HG03432 (cell line): ENCODE data around the gene ADIRF.
A peak's percentile ranks its signal among the peaks of the same experiment; 100 is the strongest.

Source experiments
- ATAC-seq: cut with Tn5 transposase; IDR thresholded peaks from one replicate; pipeline ENCODE4 v1.9.1; 2021; ENCODE audit warnings: mild to moderate bottlenecking, moderate library complexity; ENCODE audit not compliant: unreplicated experiment

Gene ADIRF

GRCh38 chr10:86960003-86960862, 8.0 kb upstream of the ADIRF start:
- peak; percentile 78 for ATAC-seq

DNA sequence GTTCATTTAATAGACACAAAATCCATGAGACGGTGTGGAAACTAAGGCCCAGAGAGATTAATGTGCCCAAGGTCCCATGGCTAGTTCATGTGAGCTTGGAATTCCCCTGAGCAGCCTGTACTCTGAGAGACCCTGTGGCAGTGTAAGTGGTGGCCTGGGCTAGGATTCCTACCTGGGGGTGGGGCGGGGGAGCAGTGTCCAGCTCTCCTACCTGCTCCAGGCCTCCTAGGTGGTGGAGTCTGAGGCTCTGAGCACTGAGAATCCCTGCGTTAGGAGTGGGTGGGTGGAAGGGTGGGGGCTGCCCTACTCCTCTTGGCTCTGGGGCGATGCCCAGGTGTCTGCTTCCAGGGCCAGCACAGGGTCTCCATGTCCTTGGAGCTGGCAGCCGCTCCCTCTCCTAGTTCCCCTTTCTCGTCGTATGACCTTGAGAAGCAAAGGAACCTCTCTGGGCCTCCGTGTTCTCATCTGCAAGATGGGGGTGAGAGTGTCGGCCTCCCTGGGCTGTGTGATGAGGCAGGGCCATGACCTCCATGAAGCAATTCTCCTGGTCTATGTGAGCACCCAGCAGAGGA, 7.3 kb upstream of the ADIRF start:
- no peak for ATAC-seq

DNA sequence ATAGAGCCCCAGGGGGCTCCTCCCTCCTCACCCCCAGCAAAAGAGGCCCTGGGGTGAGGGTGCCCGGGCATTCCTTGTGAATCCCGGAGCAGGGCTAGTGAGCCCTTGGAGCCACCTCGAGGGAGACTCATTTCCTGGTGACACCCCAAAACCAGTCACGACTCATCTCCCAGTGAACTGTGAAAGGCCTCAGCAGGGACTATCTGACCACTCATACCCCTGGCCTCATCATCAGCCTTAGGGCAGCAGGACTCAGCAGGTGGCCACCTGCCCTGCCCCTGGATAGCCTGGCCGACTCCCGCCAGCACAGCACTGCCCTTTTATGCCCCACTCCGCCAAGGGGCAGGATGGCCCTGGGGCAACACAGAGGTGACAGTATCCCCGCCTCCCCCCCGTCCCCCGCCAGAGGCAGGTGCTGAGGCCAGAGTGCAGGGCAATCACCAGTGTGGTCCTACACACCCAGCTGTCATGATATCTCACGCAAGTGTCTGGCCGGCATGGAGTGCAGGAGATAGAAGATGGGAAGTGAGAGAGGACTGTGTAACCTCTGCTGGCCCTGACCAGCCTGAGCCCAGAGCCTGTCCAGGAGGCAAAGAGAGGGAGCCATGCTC, 6.7 kb upstream of the ADIRF start:
- ATAC-seq, result no peak

DNA sequence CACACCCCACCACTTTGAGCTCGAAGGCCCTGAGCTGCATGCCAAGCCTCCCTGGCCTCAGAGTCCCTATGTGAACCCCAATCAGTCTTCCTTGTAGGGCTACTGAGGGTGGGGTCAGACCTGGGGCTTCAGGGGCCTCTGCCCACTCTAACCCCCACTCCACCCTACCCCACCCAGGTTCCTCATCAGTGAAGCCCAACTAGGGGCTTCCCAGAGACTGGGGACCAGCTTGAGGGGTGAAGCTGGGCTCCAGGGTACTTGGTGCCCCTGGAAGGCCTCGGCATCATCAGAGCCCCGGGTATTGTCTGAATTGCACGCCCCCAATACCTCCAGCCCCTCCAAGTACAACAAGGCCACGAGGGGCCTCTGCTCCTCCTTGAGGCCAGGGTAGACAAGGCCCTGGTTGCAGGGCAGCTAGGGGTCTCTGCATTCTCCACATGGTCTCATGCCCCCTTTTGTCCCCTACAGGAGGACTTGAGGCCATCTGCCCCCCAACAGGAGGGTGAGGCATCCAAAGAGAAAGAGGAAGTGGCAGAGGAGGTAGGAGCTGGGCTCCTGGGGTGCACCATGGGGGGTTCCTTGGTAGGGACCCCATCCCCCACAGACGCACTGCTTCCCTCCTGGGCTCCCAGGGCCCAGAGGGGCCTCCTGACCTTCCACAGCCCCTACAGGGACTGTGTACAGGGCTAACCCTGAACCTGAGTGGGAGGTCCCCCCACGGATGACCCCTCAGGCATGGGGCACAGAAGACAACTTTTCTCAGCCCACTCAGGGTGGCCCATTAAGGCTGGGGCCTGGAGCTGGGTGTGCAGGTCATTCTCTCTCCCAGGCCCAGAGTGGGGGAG, 5.9 kb upstream of the ADIRF start:
- ATAC-seq, result no peak

GRCh38 chr10:86962981-86963310, 5.3 kb upstream of the ADIRF start:
- ATAC-seq, result no peak

GRCh38 chr10:86963341-86963919, 4.9 kb upstream of the ADIRF start:
- ATAC-seq, result no peak

GRCh38 chr10:86964061-86964846, 4.0 kb upstream of the ADIRF start:
- no peak for ATAC-seq

GRCh38 chr10:86964847-86965190, 3.5 kb upstream of the ADIRF start:
- ATAC-seq, result no peak

DNA sequence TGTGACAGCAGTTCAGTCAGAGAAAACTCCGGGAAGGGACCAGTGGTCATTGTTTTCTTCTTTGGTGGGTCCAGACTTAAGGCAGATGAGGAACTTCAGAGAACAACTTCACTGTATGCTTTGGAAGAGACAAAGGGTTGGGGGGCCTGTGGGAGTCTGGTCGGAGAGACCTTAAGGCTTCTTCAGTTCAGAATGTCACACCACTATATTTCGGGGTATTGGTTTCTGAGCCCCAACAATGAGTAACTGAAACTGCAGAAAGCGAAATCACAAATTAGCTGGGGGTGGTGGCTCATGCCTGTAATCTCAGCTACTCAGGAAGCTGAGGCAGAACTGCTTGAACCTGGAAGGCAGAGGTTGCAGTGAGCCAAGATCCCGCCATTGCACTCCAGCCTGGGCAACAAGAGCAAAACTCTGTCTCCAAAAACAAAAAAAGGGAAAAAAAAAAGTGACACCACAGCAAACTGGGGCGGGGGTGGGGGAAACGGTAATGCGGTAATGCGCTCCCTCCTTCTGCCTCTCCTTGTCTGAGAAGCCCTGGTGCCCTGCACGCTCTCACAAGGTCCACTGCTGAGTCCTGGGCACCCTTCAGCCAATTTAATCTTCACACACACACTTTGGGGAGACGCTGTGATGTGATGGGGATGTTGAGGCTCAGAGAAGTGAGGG, 2.2 kb upstream of the ADIRF start:
- ATAC-seq, result no peak

- no peak for ATAC-seq
These were observed 771 bp upstream of the ADIRF start for GRCh38 chr10:86967481-86967941.

GRCh38 chr10:86968994-86969355, 693 bp downstream of the ADIRF start:
- no peak for ATAC-seq

- ATAC-seq, result no peak
These were observed 1.2 kb downstream of the ADIRF start for GRCh38 chr10:86969421-86970041.

DNA sequence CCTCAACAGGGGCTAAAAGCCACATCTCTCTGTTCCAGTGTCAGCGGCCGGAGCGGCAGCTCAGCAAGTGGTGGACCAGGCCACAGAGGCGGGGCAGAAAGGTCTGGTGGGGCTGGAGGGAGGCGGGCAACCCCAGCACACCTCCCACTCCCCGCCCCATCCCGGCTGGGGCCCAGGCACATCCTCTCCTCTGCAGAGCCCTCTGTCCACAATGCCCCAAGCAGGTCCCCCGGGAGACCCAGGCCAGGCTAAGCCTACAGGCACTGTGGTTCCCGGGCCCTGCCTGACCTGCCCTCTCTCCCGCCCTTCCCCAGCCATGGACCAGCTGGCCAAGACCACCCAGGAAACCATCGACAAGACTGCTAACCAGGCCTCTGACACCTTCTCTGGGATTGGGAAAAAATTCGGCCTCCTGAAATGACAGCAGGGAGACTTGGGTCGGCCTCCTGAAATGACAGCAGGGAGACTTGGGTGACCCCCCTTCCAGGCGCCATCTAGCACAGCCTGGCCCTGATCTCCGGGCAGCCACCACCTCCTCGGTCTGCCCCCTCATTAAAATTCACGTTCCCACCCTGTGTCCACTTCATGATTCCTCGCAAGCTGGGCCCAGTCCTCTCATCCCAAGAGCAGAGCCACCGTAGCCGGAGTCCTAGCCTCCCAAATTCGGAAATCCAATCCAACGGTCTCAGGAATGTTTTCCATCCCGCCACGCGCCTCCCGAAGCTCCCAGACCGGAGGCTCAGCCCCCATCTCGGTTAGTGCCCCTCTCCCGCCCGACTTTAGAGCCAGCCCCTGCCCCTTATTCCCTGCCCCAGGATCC, 2.1 kb downstream of the ADIRF start:
- no peak for ATAC-seq

- no peak for ATAC-seq
These were observed 2.6 kb downstream of the ADIRF start for GRCh38 chr10:86970982-86971231.

DNA sequence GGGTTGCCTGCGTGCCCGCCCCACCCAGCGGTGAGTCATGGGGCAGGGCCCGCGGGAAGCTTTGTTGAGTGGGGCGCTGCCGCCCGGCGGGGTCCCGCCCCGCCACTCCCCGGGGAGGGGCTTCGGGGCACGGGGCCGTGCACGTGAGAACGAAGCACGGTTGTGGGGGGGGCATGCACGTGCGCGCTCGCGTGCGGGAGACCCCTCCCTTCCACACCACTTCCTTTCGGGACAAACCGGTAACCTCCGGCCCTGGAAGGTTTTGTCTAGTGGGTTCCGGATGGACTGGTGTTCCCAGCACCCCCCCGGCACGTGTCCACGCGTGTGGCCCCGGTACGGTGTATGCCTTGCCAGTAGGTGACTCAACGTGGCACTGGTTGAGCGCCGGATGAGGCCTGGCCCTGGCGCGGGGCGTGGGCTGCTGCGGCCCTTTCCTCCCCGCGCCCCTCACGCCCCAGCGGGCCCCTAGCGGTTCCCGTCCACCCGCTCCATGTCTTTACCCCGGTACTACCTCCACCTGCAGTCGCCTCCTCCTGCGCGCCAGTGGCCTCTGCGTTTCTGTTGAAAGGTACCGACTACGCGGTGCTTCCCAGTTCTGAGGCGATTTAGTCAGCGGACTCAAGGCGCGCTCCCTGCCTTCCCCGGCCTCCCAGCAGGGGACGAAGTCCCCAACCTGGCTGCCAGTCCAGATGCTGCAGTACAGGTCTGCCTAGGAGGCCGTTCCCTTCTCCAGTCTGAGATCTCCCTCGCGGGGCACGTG, 3.1 kb downstream of the ADIRF start:
- peak; percentile 82 for ATAC-seq

- ATAC-seq, result no peak
These were observed 4.5 kb downstream of the ADIRF start for GRCh38 chr10:86972613-86973380.

GRCh38 chr10:86974484-86974883, 6.2 kb downstream of the ADIRF start:
- ATAC-seq, result no peak
